Fibroblast of peridontal ligament (primary cell): Measurements from ENCODE around the gene JDP2.

Experiments
- DNase-seq: peaks from one replicate; pipeline ENCODE4 v3.0.0-alpha.2; 2010; ENCODE audit errors: extremely low read depth

JDP2 gene

GRCh38 chr14:75484711-75485429 is 57.0 kb downstream of the JDP2 start:
- DNase-seq: no peak

GRCh38 chr14:75486318-75486717 is 58.5 kb downstream of the JDP2 start:
- no peak for DNase-seq

GRCh38 chr14:75487155-75487671 is 59.4 kb downstream of the JDP2 start:
- DNase-seq: no peak

- DNase-seq: no peak
These were observed 61.6 kb downstream of the JDP2 start for GRCh38 chr14:75489480-75489837.

GRCh38 chr14:75491376-75491978 is 63.7 kb downstream of the JDP2 start:
- no peak for DNase-seq

GRCh38 chr14:75492832-75493591 is 65.2 kb downstream of the JDP2 start:
- DNase-seq: no peak

GRCh38 chr14:75493592-75494087 is 65.8 kb downstream of the JDP2 start:
- DNase-seq: no peak

- no peak for DNase-seq
These were observed 67.1 kb downstream of the JDP2 start for GRCh38 chr14:75494896-75495295.

- DNase-seq: no peak
These were observed 67.6 kb downstream of the JDP2 start for GRCh38 chr14:75495399-75495798.

GRCh38 chr14:75495882-75496281 is 68.1 kb downstream of the JDP2 start:
- no peak for DNase-seq

GRCh38 chr14:75496755-75497154 is 68.9 kb downstream of the JDP2 start:
- no peak for DNase-seq

GRCh38 chr14:75497191-75497590 is 69.4 kb downstream of the JDP2 start:
- DNase-seq: no peak

- no peak for DNase-seq
These were observed 69.9 kb downstream of the JDP2 start for GRCh38 chr14:75497701-75498100.

- no peak for DNase-seq
These were observed 71.5 kb downstream of the JDP2 start for GRCh38 chr14:75499084-75499875.

GRCh38 chr14:75501080-75501479 is 73.3 kb downstream of the JDP2 start:
- DNase-seq: no peak

GRCh38 chr14:75504411-75504810 is 76.6 kb downstream of the JDP2 start:
- no peak for DNase-seq

- no peak for DNase-seq
These were observed 79.1 kb downstream of the JDP2 start for GRCh38 chr14:75506930-75507329.

- DNase-seq: no peak
These were observed 82.7 kb downstream of the JDP2 start for GRCh38 chr14:75510547-75510946.

- no peak for DNase-seq
These were observed 83.4 kb downstream of the JDP2 start for GRCh38 chr14:75511201-75511600.

GRCh38 chr14:75513911-75514672 is 86.3 kb downstream of the JDP2 start:
- DNase-seq: no peak
